ENCODE results near the gene ADORA2A.
A peak's percentile ranks its signal among the peaks of the same experiment; 100 is the strongest.
"Not testable (repeated sequence)": the region's sequence is repeated elsewhere in the genome, so short reads cannot be mapped to it uniquely, and the experiment has no call there.

The ADORA2A gene

DNA sequence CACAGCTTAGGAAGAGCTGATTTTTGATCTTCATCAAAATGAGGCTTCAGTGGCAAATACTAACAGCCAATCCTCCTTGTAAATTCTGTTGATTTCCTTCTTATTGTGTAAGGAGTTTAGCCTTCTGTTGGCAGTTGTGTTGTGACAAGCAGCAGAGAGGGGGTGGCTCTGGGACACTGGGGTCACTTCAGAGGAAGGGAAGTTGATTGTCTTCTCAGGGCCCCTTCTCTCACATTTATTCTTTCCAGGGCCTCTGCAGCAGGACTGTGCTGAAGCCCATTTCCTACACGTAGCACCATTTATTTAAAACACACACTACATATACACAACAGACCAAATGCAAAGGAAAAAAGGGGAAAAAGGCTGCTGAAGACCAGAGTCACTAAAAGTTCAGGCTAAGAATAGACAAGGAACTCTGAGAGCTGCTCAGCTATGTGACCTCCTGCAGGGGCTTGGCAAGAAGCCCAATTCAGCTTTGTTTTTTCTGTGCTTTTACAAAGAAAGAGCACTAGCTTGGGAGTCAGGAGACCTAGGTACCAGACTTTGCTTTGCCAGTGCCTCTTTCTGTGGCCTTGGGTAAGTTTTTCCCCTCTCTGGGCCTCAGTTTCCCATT lies 39.4 kb downstream of the ADORA2A start:
- peak overlapping the region in 2 of 21 experiments; percentile 9 to 16 for H3K27ac ChIP-seq
- no peak overlapping the region for H3K4me3 ChIP-seq

- Histone ChIP-seq H3K4me3 (no peak overlapping the region), H3K27ac (peak overlapping the region in 1 of 21 experiments; percentile 9)
Measured at GRCh38 chr22:24467340-24467739, 39.9 kb downstream of the ADORA2A start.

DNA sequence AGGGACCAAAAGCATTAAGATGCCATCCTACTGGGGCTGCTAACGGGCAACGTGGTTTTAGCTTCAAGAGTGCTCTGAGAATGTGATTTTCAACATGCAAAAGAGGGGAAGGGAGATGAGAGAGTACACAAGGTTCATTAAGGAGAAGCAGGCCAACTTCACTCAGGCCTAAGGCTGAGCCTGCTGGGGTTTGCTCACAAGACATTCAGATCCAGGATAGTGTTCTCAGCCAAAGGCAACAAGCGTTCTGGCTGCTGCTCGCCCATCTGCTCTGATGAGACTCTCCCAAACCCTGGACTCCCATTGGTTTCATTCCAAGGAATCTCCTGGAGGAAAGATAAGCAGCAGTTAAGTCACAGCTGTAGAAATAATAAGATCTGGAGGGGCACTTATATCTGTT lies 44.2 kb downstream of the ADORA2A start:
- Histone ChIP-seq H3K4me3 (no peak overlapping the region), H3K27ac (no peak overlapping the region)

DNA sequence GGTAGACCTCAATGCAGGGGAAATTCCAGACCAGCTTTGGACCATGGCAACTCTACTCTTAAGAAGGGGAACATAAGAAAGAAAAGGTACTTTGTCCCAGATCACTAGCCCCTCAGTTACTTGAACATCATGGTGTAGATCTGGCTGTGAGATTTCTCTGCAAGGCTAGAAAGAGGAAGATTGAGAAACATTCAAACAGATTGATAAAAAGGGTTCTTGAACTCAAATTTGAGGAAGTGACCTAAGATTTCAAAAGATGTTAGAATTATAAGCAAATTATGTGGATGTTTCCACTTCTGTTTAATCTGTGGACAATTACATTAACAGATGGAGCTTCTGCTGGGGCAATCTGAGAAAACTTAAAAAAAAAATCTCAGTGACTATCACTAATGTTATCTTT lies 45.9 kb downstream of the ADORA2A start:
- H3K4me3 ChIP-seq: no peak overlapping the region
- H3K27ac ChIP-seq: peak overlapping the region in 1 of 21 experiments; percentile 40

- Histone ChIP-seq H3K27ac (peak overlapping the region in 3 of 21 experiments; percentile 3 to 56 (median 40)), H3K4me3 (no peak overlapping the region)
Measured at GRCh38 chr22:24474221-24474620, 46.8 kb downstream of the ADORA2A start.

- H3K4me3 ChIP-seq: no peak overlapping the region
- H3K27ac ChIP-seq: no peak overlapping the region
Measured at GRCh38 chr22:24474649-24475255, 47.4 kb downstream of the ADORA2A start.

GRCh38 chr22:24481641-24482040 lies 54.2 kb downstream of the ADORA2A start:
- no peak overlapping the region for H3K27ac ChIP-seq

DNA sequence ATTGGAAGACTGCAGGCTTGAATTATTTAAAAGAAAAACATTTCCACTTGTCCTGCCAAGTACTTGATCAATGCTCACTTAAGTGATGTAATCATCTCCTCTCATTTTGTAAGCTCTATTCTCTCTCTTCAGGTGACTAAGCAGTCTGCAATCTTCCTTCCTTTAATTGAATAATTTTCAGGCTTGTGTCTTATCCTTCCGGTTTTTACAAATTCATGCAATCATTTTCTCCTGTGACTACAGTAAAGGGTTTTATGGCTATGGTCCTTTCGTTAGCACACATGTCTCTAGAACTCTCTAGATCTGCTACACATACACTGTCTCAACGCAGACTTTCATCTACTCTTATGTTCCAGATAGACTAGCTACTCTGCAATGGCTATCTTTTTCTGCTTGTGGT lies 55.2 kb downstream of the ADORA2A start:
- Histone ChIP-seq H3K27ac (no peak overlapping the region), H3K4me3 (no peak overlapping the region)

More at GRCh38 chr22:24481641-24482040, 54.2 kb downstream of the ADORA2A start:
- no peak overlapping the region for H3K4me3 ChIP-seq

DNA sequence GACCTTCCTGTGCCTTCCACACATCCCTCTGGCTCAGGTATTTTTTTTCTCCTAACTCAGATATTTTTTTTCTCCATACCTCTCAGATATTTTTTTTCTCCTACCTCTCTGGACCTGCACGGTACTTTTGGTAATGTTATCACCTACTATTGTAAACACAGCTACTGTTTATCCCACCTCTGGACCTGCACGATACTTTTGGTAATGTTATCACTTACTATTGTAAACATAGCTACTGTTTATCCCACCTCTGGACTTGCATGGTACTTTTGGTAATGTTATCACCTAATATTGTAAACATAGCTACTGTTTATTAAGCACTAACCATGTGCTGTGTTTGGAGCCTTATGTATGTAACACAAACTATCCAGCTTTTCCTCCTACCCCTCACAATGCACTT lies 55.6 kb downstream of the ADORA2A start:
- H3K27ac ChIP-seq: no peak overlapping the region

DNA sequence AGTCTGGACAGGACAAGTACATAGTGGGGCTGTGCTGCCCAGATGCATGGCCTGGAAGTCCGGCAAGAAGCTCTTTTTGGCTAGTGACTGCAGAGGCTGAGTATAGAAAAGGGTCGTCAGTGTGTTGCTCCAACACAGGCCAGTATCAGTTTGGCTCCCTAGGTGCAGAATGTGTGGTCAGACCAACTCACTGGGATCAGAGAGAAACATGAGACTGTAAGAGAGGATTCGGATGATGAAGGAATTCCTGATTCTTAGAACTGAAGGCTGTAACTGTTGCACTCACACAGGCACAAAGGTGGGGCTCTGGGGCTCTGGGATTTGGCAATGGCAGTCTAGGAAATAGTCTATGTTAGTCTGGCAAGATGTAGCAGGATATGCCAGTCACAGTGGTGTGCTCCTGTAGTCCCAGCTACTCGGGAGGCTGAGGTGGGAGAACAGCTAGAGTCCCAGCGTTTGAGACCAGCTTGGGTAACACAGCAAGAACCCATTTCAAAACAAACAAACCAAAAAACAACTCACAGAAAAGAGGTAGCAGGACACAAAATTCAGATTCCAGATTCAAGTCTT lies 56.7 kb downstream of the ADORA2A start:
- H3K4me3 ChIP-seq: no peak overlapping the region
- no peak overlapping the region for H3K27ac ChIP-seq

More for the DNA sequence above, 55.6 kb downstream of the ADORA2A start:
- no peak overlapping the region for H3K4me3 ChIP-seq

DNA sequence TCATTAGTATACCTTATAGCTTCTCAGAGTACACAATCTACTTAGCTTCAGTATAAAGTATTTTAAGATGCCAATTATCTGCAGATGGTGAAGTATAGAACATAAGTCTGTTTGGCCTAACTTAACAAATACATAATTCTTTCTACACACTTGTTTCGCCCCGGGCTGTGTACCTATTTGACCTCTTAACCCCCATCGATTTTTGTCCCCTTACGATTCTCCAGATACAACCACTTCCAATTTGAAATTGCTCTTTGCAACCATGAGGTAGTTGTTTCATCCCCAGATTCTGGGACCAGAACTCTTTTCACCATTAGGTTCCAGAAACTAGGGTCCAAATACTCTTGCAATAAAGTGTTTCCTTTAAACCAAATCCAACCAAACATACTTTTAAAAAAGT lies 57.8 kb downstream of the ADORA2A start:
- H3K27ac ChIP-seq: no peak overlapping the region
- no peak overlapping the region for H3K4me3 ChIP-seq

DNA sequence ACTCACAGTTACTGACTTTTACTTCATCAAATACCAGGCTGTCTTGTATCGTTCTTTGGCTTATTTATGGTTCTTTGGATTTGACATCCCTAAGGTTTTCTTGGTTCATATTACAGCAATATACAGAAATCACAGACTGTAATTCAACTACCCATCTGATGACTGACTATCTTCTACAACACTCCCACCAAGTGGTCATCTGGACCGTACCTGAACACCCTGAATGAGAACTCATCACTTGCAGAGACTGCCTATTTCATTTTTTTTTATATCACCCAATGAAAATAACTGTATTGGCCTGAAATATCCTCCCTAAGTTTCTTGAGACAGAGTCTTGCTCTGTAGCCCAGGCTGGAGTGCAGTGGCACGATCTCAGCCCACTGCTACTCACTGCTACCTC lies 58.2 kb downstream of the ADORA2A start:
- Histone ChIP-seq H3K4me3 (no peak overlapping the region), H3K27ac (no peak overlapping the region)

GRCh38 chr22:24486501-24486921 lies 59.1 kb downstream of the ADORA2A start:
- H3K27ac ChIP-seq: no peak overlapping the region

DNA sequence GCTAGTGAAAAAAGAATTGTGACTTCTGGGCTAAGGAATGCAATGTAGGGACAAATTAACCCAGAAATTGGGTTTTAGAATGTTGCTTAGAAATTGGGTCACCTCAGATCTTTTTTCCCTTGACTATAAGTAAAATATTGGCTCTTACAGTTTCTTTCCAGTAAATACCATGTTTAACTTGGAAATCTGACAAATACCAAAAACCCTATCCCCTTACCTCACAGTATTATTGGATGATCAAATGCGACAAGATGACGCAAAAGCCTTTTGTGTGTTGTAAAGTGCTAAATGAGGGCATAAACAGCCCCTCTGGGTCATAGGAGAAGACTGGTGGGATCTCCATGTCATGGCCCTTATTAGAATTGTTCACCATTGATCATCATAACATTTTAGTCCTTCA lies 61.6 kb downstream of the ADORA2A start:
- H3K4me3 ChIP-seq: no peak overlapping the region
- H3K27ac ChIP-seq: no peak overlapping the region

More at GRCh38 chr22:24486501-24486921, 59.1 kb downstream of the ADORA2A start:
- H3K4me3 ChIP-seq: no peak overlapping the region

- not testable (repeated sequence) for H3K4me3 ChIP-seq, H3K27ac ChIP-seq
Measured at GRCh38 chr22:24489434-24489833, 62.0 kb downstream of the ADORA2A start.
